Activated naive CD8-positive, alpha-beta T cell treated with anti-CD3 and anti-CD28 coated beads, Interleukin-2, amount 50 U/mL, for 24 hours (primary cell): ENCODE results near the gene CELA2B.
"Not testable (repeated sequence)": the region's sequence is repeated elsewhere in the genome, so short reads cannot be mapped to it uniquely, and the experiment has no call there.

ENCODE experiments used
- ATAC-seq: fragments of 150-1000 bp; cut with Tn5 transposase; one replicate; pipeline ENCODE4 v1.10.0; 2021
- DNase-seq: peaks from one replicate; pipeline ENCODE4 v3.0.0; 2021
- H3K27ac Mint-ChIP-seq: one replicate; pipeline ENCODE4 v1.8.0; 2021; ENCODE audit warnings: mild to moderate bottlenecking, mixed read lengths
- H3K27me3 Mint-ChIP-seq: one replicate; pipeline ENCODE4 v1.8.0; 2021; ENCODE audit warnings: mixed read lengths
- H3K36me3 Mint-ChIP-seq: one replicate; pipeline ENCODE4 v1.8.0; 2021; ENCODE audit warnings: low read depth, mixed read lengths
- H3K4me1 Mint-ChIP-seq: one replicate; pipeline ENCODE4 v1.8.0; 2021; ENCODE audit warnings: mixed read lengths
- H3K4me3 Mint-ChIP-seq: one replicate; pipeline ENCODE4 v1.8.0; 2021; ENCODE audit warnings: mild to moderate bottlenecking, moderate library complexity, mixed read lengths
- H3K9me3 Mint-ChIP-seq: one replicate; pipeline ENCODE4 v1.8.0; 2021; ENCODE audit warnings: mixed read lengths

The CELA2B gene

DNA sequence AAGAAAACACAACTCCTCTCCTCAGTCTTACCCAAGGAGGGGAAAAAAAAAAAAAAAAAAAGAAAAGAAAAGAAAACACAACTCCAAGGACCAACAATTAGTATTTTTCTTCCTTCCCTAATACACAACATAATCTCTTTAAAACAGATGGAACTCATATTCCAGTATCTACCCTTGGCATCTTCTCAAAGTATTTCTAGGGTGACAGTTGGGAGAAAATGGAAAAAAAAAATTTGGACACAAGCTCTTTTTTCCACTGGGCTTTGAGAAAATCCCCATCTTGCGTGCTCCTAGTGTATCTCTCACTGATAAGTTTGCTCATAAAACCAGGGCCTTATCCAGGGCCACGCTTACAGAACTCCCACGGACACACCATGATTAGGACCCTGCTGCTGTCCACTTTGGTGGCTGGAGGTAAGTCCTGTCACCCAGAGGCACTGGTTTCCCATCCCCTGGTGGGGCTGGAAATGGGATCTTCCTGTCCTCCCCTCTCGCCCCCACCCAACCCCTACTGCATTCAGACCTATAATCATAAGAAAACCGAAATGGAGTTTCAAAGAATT, at the start of gene CELA2B:
CELA2B (plus strand) TSS at position 353 of the 563 bp plus-strand sequence; CDS start at position 375, 22 bp downstream.
- Mint-ChIP-seq H3K27me3 (no peaks in the 10 kb centered on the region), H3K27ac (no peak within 1 kb of the TSS), H3K4me1 (no peaks in the 10 kb centered on the region), H3K9me3 (no peaks in the 10 kb centered on the region), H3K4me3 (no peak within 1 kb of the TSS), H3K36me3 (no peaks in the 10 kb centered on the region)
- no peak for DNase-seq
- ATAC-seq = no peak

DNA sequence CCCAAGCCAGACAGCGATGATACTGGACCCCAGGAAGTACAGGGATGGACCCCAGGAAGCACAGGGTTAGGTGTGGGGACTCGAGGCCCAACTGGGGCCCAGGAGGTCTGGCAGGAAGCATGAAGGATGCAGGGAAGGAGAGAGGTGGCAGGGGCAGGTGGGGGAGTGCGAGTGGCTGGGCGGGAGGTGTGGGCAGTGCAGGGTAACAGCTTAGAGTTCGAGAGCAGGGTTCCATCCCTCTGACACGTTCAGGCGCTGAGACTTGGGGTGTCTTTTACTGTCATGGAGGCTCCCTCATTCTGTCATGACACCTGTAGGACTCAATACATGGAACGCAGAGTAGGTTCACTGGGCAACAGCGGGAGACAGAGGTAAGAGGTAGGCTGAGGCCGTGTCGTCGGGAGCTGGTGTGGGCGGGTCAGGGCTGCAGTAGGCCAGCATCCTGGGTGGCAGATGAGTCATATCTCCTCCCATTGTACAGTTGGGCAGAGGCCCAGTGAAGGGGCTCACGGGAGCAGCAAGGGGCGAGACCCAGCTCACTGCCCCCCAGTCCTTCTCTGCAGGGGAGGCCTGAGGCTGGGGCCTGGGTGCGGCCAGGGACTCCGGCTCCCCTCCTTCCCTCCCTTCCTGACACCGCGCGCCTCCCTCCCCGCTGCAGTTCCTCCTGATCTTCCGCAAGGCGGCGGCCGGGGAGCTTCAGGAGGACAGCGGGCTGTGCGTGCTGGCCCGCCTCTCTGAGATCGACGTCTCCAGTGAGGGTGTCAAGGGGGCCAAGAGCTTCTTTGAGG, 49.2 kb upstream of the CELA2B start:
- ATAC-seq (no peak), DNase-seq (no peak)
- no peaks in the 10 kb centered on the region for H3K9me3 Mint-ChIP-seq
- H3K36me3 Mint-ChIP-seq = peaks cover 2% of the 10 kb centered on the region
- peaks cover 6% of the 10 kb centered on the region for H3K4me1 Mint-ChIP-seq
- no peaks in the 10 kb centered on the region for H3K27me3 Mint-ChIP-seq
- H3K27ac Mint-ChIP-seq = peak overlapping the region; percentile 68
- no peak overlapping the region for H3K4me3 Mint-ChIP-seq

DNA sequence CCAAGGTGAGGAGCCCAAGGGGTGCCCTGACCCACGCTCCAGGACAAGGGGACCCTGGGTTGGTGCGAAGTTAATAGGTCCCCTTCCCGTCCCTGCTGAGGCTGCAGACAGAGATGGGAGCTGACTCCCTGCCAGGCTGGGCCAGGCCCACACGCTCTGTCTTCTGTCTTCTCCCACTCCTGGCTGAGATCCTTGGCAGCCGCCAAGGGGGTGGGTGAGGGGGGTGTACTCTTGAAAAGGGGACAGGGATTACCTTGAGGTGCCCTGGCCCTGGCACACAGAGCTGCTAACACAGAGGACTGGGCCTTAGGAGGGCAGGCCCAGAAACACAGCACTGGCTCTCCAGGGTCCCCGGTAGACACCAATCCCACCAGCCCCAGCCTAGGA, 48.6 kb upstream of the CELA2B start:
- DNase-seq (no peak), ATAC-seq (no peak)
- H3K9me3 Mint-ChIP-seq = no peaks in the 10 kb centered on the region
- no peak overlapping the region for H3K4me3 Mint-ChIP-seq
- H3K36me3 Mint-ChIP-seq = peaks cover 2% of the 10 kb centered on the region
- H3K27ac Mint-ChIP-seq = no peak overlapping the region
- no peaks in the 10 kb centered on the region for H3K27me3 Mint-ChIP-seq
- peaks cover 6% of the 10 kb centered on the region for H3K4me1 Mint-ChIP-seq

DNA sequence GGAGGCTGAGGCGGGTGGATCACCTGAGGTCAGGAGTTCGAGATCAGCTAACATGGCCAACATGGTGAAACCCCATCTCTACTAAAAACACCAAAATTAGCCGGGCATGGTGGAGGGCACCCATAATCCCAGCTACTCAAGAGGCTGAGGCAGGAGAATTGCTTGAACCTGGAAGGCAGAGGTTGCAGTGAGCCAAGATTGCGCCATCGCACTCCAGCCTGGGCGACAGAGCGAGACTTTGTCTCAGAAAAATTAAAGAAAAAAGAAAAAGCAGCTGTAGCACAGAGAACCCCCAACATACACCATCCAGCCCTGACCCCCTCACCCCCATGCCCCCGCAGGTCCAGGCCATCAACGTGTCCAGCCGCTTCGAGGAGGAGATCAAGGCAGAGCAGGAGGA, 47.7 kb upstream of the CELA2B start:
- not testable (repeated sequence) for H3K4me3 Mint-ChIP-seq, ATAC-seq, H3K27me3 Mint-ChIP-seq, H3K27ac Mint-ChIP-seq, H3K9me3 Mint-ChIP-seq, H3K4me1 Mint-ChIP-seq, H3K36me3 Mint-ChIP-seq, DNase-seq

DNA sequence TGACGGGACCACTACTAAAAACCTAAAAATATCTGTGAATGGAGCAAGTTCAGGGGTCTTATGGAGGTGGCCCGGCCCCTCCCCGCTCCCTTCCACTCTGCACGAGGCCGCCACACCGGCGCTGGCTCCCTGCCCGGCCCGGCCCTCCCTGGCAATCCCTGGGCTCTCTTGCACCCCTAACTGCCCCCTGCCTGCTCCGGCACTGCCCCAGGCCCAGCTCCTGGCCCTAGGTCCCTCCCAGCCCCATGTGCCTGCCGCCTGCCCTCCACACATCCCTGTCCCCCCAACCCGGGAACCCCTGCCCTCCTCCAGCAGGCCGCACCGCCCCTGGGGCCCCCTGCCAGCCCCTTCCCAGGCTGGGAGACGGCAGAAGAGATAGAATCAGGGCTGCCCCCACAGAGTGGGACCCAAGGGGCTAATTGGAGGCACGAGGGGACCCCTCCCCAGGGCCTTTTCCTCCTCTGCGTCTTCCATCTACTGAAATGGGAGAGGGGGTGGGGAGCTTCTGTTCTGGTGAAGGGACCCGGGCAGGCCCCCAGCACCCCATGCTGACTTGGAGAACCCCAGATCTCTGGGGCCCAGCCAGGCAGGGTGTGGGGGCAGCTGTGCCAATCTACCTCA, 47.0 kb upstream of the CELA2B start:
- no peak for ATAC-seq
- no peak overlapping the region for H3K27ac Mint-ChIP-seq

DNA sequence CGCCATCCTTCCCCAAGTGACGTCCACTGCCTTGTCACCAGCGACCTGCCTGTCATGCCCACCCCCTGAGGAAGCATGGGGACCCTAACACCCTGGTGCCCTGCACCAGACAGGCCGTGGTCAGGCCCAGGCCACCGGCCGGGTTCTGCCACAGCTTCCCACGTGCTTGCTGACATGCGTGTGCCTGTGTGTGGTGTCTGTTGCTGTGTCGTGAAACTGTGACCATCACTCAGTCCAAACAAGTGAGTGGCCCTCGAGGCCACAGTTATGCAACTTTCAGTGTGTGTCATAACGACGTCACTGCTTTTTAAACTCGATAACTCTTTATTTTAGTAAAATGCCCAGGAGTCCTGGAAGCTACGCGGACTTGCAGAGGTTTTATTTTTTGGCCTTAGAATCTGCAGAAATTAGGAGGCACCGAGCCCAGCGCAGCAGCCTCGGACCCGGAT, 46.2 kb upstream of the CELA2B start:
- DNase-seq = no peak
- no peak for ATAC-seq
- Mint-ChIP-seq H3K4me3 (no peak overlapping the region), H3K27ac (no peak overlapping the region), H3K9me3 (no peaks in the 10 kb centered on the region), H3K36me3 (peaks cover 2% of the 10 kb centered on the region), H3K4me1 (peaks cover 6% of the 10 kb centered on the region), H3K27me3 (no peaks in the 10 kb centered on the region)

More for the DNA sequence above, 47.0 kb upstream of the CELA2B start:
- DNase-seq = no peak
- H3K27me3 Mint-ChIP-seq = no peaks in the 10 kb centered on the region
- H3K4me1 Mint-ChIP-seq = peaks cover 6% of the 10 kb centered on the region
- no peak overlapping the region for H3K4me3 Mint-ChIP-seq
- H3K9me3 Mint-ChIP-seq = no peaks in the 10 kb centered on the region
- H3K36me3 Mint-ChIP-seq = peaks cover 2% of the 10 kb centered on the region

DNA sequence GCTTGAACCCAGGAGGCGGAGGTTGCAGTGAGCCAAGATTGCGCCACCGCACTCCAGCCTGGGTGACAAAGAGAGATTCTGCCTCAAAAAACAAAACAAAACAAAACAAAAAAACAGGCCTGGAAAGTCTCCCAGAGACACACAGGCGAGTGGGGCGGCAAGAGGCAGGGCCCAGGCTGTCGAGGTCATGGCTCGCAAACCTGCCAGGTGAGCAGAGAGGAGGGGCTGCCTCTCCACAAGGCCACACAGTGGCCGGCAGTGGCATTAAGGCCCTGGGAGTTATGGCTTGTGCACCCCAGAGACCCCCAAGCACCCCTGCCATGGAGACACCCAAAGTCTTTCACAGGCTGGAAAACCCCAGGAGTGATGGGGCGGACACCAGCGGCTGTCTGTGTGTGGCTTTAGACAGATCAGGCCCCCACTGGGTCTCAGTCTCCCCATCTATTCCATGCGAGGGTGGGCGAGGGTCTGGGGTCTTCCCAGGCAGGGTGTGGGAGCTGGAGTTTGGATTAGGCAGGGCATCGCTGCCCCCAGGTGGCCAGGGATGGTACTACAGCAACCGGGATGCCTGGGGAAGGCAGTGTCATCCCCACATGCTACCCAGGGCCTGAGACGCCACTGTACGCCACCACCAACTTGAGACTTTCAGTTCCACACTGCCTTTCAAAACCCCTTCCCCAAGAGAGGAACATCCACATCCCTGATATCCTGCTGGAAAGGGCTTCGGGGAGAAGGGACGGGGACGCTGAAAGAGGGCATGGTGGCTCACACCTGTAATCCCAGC, 44.9 kb upstream of the CELA2B start:
- Mint-ChIP-seq H3K4me1 (peaks cover 6% of the 10 kb centered on the region), H3K36me3 (peaks cover 2% of the 10 kb centered on the region), H3K27ac (no peak overlapping the region), H3K27me3 (no peaks in the 10 kb centered on the region), H3K4me3 (no peak overlapping the region), H3K9me3 (no peaks in the 10 kb centered on the region)
- DNase-seq (peak; percentile 83), ATAC-seq (peak; percentile 48)

DNA sequence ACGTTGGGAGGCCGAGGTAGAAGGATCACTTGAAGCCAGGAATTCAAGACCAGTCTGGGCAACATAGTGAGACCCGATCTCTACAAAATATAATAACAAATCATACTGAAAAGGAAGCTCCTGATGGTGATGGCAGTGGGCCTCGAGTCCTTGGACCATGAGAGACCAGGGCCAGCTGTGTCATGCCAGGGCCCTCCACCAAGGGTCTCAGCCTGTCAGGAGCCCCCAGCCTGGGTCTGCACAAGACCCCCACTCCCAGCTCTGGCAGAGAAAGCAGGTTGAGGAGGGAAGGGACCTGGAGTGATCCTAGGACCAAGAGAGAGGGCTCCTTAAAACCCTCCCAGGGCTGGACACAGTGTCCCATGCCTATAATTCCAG, 44.3 kb upstream of the CELA2B start:
- Mint-ChIP-seq H3K4me1 (no peaks in the 10 kb centered on the region), H3K4me3 (no peak overlapping the region), H3K27me3 (no peaks in the 10 kb centered on the region), H3K27ac (no peak overlapping the region), H3K9me3 (no peaks in the 10 kb centered on the region), H3K36me3 (peaks cover 2% of the 10 kb centered on the region)
- ATAC-seq (no peak), DNase-seq (no peak)

DNA sequence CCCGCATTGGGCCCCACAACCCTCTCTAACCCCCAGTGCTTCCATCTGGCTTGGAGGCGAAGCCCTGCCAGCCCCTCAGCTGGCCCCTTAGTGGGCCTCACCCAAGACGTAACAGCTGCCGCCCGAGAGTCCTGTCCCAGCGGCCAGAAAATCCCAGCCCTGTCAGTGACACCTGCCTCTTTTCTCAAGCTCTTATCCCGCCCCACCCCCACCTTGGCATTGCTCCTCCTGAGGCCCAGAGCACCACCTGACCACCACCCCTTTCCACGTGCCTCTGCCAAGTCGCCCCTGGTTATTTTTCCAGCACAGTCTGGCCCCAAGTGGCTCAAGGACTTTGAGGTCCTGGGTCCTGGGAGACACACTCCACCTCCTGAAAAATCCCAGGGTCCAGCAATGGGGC, 43.6 kb upstream of the CELA2B start:
- no peaks in the 10 kb centered on the region for H3K27me3 Mint-ChIP-seq
- no peak for ATAC-seq
- H3K4me3 Mint-ChIP-seq = no peak overlapping the region

DNA sequence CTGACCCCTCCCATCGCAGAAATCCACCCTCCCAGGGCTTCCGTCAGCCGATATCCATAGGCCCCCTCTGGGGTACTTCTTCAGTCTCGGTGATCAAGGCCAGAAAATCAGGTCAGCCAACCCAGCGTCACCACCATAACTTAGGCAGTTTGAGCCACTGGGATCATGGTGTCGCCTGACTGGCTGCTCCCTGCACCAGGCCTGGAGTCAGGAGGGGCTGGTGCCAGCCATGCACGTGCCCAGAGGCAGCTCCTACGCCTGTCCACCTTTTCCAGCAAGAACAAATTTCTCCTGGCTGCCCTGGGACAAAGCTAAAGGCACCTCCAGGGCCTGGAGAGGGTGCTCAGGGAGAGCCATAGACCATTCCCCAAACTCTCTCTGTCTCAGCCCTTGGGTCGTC, 42.4 kb upstream of the CELA2B start:
- H3K36me3 Mint-ChIP-seq = peaks cover 2% of the 10 kb centered on the region

More for the DNA sequence above, 43.6 kb upstream of the CELA2B start:
- Mint-ChIP-seq H3K36me3 (peaks cover 2% of the 10 kb centered on the region), H3K27ac (no peak overlapping the region), H3K4me1 (no peaks in the 10 kb centered on the region), H3K9me3 (no peaks in the 10 kb centered on the region)
- no peak for DNase-seq

DNA sequence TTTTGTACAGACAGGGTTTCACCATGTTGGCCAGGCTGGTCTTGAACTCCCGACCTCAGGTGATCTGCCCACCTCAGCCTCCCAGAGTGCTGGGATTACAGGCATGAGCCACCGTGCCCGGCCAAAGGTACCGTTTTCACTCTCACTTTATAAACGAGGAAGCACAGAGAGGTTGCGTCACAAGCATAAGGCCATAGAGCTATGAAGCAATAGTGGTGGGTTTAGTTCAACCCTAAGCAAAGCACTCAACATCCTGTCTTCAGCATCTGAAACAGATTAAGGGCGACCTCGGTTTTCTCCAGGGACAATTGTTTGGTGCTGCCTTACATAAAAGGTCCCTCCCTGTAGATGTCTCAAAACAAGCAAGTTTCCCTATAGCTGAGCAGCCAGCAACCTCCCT, 41.2 kb upstream of the CELA2B start:
- not testable (repeated sequence) for H3K4me3 Mint-ChIP-seq

More for the DNA sequence above, 42.4 kb upstream of the CELA2B start:
- no peak for DNase-seq
- no peaks in the 10 kb centered on the region for H3K9me3 Mint-ChIP-seq
- H3K27ac Mint-ChIP-seq = no peak overlapping the region
- no peaks in the 10 kb centered on the region for H3K4me1 Mint-ChIP-seq
- ATAC-seq = no peak
- H3K4me3 Mint-ChIP-seq = no peak overlapping the region
- H3K27me3 Mint-ChIP-seq = no peaks in the 10 kb centered on the region

DNA sequence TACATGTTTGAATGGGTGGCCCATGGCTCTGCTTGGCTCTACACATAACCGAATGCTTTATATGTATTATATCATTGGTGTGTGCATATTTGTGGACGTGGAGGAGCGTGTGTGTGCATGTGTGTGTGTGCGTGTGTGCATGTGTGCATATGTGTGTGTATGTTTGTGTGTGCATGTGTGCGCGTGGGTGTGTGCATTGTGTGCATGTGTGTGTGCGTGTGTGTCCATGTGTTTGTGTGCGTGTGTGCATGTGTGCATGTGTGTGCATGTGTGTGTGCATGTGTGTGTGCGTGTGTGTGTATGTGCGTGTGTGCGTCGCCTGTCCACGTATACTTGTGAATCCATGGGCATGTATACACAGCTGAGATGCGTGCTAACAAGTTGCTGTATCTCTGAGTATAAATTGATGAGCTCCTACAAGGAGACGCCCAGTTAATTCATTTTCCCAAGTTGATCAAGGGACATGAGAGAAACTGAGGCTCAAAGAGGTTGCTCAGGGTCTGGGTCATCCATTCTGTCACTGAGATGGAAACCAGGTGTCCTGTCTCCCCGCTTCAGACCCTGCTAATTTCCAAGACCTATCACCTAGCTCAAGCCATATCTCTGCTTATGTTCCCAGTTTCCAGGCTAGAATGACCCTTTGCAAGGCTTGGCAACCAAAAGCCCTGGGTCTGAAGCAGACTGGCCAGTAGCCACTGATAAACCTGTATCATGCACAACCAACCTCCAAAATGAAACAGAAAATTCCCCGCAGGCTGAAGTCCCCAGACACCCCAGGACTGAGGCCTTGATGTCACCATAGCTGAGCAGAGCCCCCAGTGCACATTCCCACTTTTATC, 40.4 kb upstream of the CELA2B start:
- Mint-ChIP-seq H3K9me3 (no peaks in the 10 kb centered on the region), H3K27ac (no peak overlapping the region), H3K27me3 (no peaks in the 10 kb centered on the region), H3K4me3 (no peak overlapping the region), H3K4me1 (no peaks in the 10 kb centered on the region), H3K36me3 (no peaks in the 10 kb centered on the region)
- ATAC-seq = no peak
- no peak for DNase-seq

More for the DNA sequence above, 41.2 kb upstream of the CELA2B start:
- H3K36me3 Mint-ChIP-seq, H3K27ac Mint-ChIP-seq, H3K27me3 Mint-ChIP-seq, H3K4me1 Mint-ChIP-seq, DNase-seq, H3K9me3 Mint-ChIP-seq, ATAC-seq: not testable (repeated sequence)

DNA sequence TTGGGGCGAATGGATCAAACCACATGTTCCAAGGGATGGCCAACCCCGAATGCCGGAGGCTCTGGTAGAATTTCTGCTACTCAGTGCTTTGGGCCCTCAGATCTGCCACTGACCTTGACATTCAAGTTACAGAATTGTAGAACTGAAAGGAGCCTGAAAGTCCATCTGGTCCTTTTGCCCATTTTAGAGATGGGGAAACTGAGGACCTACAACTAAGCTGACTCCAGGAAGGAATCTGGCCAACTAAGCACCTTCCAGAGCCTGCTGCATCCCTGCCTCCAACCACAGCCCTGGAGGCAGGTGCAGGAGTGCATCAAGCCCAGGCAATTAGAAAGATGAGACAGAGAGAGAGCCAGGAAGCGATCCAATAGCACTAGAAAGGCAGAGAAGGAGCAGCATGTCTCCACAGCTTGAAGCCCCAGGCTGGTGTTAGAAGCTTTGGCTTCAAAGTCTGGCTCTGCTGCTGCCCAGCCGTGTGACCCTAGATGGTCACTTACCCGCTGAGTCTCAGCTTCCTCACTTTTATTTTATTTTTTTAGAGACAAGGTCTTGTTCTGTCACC, 38.9 kb upstream of the CELA2B start:
- H3K27me3 Mint-ChIP-seq = no peaks in the 10 kb centered on the region
- DNase-seq (no peak), ATAC-seq (no peak)
- H3K27ac Mint-ChIP-seq = no peak overlapping the region
- no peaks in the 10 kb centered on the region for H3K9me3 Mint-ChIP-seq
- H3K36me3 Mint-ChIP-seq = no peaks in the 10 kb centered on the region
- no peak overlapping the region for H3K4me3 Mint-ChIP-seq
- H3K4me1 Mint-ChIP-seq = no peaks in the 10 kb centered on the region

DNA sequence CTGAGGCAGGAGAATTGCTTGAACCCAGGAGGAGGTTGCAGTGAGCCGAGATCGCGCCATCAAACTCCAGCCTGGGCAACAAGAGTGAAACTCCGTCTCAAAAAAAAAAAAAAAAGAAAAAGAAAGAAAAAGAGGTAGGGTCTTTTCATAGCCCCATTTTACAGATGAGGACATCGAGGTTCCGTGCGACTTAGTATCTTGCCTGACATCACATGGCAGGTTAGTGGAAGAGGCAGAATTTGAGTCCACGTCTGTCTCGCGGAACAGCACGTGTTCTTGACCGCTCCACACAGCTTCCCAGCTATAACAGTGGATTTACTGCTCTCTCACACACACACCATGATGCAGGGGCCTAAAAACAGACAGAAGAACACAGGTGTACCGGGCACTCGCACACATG, 36.6 kb upstream of the CELA2B start:
- no peaks in the 10 kb centered on the region for H3K9me3 Mint-ChIP-seq
- ATAC-seq (no peak), DNase-seq (no peak)
- no peak overlapping the region for H3K27ac Mint-ChIP-seq
- no peaks in the 10 kb centered on the region for H3K36me3 Mint-ChIP-seq
- no peaks in the 10 kb centered on the region for H3K4me1 Mint-ChIP-seq
- no peaks in the 10 kb centered on the region for H3K27me3 Mint-ChIP-seq
- no peak overlapping the region for H3K4me3 Mint-ChIP-seq
